ENCODE results near the gene HDAC2.
"Not testable (repeated sequence)": the region's sequence is repeated elsewhere in the genome, so short reads cannot be mapped to it uniquely, and the experiment has no call there.

HDAC2 gene

DNA sequence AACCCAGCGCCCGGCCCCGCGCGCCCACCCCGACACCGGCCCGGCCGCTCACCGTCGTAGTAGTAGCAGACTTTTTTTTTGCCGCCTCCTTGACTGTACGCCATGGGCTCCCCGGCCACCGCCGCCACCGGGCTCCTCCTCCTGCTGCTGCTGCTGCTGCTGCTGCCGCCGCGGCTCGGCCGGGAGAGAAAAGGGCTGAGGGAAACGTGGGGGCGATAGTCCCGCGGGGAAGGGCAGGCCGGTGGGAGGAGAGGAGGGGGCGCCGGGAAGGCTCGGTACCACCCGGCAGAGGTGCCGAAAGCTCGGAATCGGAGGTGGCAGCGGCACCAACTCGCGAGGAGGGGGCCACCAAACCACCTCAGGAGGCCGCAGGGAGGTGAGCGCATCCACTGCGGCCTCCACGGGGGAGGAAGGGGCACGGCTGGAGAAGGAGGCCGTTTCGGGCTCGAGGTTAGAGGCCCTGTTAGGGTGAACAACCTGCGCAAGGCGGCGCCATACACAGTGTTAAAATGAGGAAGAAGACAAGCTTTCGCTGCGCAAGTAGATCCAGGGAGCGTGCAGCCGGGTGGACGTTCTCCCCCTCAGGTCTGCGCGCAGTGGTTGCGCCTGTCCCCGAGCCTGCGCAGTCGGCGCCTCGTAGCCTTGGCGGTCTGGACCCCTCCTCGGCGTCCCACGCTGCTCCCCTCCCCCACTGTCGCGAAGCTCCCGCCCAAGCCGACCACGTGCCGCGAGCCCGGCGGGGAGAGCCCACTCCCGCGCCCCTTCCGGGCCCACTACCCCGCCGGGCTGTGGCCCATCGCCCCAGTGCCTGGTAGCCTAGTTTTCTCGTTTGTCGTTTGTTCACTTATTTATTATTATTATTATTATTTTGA, at the start of gene HDAC2:
TSS of gene HDAC2 (minus strand) at position 344 of the 872 bp plus-strand sequence. CDS start at position 104, 240 bp downstream.
- DNase-seq: peak; percentile 33 to 85

DNA sequence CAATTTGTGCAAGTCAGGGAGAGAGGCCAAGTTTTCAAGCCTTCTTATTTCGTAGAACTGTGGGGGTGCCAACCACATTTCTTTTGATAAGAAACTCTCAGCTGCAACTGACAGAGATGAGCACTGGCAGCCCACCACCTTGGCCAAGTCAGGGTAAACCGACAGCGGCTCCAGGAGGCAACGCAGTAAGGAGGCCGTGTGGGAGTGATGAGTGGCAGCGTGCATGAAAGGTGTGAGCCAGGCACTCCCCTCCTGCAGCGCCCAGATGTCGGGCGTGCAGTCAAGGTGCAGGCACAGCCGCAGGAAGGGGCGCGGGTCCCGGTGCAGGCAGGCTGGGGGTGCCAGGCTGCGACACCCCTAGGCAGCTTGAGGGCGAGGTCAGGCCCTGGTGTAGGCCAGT, 49.2 kb upstream of the HDAC2 start:
- DNase-seq: no peak

DNA sequence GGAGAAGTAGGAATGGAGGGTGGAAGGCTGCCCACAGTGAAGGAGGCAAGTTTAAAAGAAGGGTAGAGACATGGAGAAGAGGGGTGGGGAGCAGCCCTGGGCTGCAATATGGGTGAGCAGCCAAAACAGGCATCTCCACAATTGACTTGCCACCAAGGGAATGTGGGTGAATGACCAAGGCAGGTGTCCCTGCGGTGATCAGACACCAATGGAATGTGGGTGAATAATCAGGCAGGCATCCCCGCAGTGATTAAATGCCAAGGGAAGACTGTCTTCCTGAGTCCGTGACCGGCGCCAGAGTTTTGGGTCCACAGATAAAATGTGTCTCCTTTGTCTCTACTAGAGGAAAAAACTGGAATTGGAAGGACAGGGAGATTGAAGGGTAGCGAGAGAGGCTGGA, 46.2 kb upstream of the HDAC2 start:
- peak; percentile 41 to 65 for DNase-seq

DNA sequence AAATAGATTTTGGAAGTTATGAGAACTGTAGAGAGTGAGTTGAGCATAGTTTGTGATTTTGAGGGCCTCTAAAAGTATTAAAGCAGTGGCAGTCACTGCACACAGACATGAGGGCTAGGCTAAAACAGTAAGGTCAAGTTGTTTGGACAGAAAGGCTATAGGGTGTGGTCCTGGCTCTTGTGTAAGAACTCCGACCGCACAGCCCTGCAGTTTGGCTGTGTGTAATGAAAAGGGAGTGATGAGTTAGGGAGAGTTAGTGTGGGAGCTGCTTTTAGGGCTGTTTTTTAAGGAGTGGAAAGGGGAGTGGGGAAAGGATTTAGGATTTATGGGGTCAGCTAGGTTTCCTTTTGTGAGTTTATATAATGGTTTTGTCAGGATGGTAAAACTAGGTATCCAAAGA, 43.2 kb upstream of the HDAC2 start:
- DNase-seq: not testable (repeated sequence)

DNA sequence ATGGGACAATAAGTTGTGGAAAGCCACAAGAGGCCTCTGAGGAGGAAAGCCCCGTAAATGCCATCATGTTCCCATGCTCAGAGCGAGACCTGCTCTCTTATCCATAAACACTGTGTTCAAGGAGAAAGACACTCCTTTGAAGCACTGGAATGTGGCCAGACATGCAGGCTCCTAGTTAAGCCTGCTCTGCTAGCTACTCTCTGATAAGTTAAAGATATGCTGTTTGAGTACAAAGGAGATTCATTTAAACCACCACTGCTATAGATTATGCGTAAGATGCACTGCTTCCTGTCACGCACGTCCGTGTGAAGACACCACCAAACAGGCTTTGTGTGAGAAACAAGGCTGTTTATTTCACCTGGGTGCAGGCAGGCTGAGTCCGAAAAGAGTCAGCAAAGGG, 40.5 kb upstream of the HDAC2 start:
- not testable (repeated sequence) for DNase-seq

DNA sequence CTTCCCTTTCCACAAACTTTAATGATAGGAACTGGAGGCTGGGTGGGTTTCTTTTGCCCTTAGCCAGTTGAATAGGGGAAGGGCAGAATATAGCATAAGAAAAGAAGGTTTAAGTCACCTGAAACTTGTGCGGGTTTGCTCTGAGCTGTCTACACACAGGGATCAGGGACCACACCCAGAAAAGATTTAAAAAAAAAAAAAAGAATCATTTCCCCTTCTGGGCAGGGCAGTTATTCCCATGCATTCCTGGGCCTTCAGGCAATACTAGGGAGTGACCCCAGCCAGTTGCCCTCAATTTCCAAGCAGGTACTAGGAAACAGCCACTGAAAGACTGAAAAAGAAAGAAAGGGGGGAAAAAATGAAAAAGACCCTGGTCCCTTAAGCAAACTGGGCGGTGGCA, 39.6 kb upstream of the HDAC2 start:
- no peak for DNase-seq

GRCh38 chr6:114009192-114009591, 38.2 kb upstream of the HDAC2 start:
- DNase-seq: no peak

GRCh38 chr6:114008331-114008730, 37.4 kb upstream of the HDAC2 start:
- no peak for DNase-seq

GRCh38 chr6:114007516-114007915, 36.6 kb upstream of the HDAC2 start:
- DNase-seq: no peak

- no peak for DNase-seq
These were observed 30.4 kb upstream of the HDAC2 start for GRCh38 chr6:114001354-114001753.

- peak in 1 of 2 experiments; percentile 23 for DNase-seq
These were observed 29.1 kb upstream of the HDAC2 start for GRCh38 chr6:114000069-114000468.

GRCh38 chr6:113999284-113999683, 28.3 kb upstream of the HDAC2 start:
- DNase-seq: no peak

GRCh38 chr6:113998811-113999210, 27.9 kb upstream of the HDAC2 start:
- no peak for DNase-seq

DNA sequence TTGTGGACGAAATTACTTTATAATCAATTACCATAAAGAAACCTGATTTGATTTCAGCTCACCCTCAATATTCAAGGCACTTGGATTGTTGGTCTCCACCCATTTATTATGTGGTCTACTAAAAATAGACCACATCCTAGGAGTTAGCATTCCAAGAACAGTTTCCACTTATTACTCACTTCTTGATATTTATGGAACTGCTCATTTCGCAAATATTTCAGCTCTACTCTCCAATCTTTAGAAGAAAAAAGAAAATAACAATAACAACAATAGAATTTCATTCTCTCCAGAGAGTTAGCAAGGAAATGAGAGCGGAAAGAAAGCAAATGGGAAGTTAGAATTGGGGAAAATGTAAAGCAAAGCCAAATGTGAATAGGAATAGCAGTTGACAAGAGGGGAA, 26.2 kb upstream of the HDAC2 start:
- DNase-seq: peak; percentile 68 to 94

- DNase-seq: peak; percentile 80 to 92
These were observed 24.7 kb upstream of the HDAC2 start for GRCh38 chr6:113995634-113996033.

DNA sequence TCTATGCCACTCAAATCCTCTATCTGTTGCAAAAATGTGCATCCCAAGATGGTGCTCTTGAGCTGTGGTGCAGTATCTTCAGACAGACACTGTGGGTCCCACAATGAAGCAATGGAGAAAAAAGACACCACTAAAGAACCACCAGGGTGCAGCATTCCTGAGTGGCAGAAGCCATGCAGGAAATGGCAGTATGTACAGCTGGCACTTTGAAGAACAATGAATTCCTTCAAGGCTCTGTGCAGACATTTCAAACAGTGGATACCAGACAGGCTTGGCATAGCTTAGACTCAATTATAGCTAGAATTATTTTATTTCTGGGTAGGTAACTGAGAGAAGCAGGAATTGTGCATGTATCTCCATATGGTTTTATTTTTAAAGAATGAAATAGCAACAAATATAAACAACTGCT, 24.0 kb upstream of the HDAC2 start:
- peak; percentile 88 to 96 for DNase-seq

DNA sequence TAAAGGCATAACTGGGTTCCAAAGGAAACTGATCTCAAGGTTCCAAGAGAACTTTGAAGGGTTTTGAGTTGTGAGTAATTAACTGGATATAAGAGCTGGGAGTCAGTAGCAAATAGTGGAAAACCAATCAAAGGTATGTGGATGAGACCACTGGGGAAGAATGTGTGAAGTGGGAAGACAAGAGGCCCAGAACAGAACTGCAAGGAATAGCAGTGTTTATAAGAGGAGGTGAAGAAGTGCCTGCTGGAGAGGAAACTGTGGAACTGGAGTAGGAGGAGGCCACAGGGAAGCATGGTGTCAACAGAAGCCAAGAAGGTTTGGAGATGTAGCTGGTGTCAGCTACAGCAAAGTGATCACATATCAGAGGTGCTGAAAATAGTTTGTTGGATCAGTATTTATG, 18.7 kb upstream of the HDAC2 start:
- DNase-seq: no peak

DNA sequence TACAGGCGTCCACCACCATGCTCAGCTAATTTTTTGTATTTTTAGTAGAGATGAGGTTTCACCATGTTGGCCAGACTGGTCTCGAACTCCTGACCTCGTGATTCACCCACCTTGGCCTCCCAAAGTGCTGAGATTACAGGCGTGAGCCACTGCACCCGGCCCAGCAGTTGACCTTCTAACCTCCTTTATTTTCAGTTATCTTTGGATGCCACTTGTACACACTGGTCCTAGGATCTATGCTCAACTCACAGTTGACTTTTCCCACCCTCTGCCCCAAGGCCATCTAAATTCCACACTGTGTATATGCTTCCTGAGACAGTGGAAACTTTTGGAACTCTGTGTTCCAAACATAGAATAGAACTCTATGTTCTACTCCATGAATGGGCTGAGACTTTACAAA, 11.7 kb upstream of the HDAC2 start:
- DNase-seq: not testable (repeated sequence)

DNA sequence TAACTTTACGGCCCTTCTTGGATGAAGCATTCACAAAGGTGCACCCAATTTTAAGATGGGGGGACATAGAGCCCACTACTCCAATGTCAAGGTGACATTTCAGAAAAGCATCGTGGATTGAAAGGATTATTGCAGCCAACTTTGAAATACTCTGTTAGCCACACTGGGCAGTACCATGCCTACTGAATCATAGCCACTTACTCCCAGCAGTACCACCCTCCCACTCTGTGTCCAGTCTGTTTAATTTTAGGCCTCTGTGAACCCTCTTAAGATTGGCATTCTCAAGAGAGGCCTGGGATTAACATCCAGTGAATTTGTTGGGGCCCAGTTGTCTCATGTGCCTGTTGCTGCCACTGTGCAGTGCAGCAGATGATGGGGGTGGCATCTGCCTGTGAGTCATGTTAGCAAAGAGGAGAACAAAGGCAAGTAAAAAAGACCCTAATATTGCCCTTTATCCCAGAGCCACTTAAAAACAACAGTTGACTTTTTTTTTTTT, 11.2 kb upstream of the HDAC2 start:
- no peak for DNase-seq

GRCh38 chr6:113980937-113981554, 10.1 kb upstream of the HDAC2 start:
- DNase-seq: peak in 1 of 2 experiments; percentile 40

DNA sequence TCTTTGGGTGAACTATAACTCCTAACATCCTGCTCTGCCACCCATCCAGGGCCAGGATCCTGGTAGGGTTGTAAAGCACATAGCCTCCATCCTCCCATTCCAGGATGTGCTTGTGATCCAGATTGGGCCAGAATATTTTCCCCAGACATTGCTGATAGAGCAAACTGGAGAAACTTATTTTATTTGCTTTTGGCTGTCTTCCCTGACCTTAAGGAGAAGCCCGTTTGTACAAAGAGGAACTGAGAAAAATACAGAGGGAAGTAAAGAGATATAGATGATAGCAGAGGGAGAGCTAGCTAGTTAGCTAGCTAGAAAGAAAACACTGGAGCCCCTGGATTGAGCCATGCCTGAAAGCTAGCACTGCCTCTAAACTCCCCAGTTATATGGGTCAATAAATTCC, 9.0 kb upstream of the HDAC2 start:
- DNase-seq: no peak

DNA sequence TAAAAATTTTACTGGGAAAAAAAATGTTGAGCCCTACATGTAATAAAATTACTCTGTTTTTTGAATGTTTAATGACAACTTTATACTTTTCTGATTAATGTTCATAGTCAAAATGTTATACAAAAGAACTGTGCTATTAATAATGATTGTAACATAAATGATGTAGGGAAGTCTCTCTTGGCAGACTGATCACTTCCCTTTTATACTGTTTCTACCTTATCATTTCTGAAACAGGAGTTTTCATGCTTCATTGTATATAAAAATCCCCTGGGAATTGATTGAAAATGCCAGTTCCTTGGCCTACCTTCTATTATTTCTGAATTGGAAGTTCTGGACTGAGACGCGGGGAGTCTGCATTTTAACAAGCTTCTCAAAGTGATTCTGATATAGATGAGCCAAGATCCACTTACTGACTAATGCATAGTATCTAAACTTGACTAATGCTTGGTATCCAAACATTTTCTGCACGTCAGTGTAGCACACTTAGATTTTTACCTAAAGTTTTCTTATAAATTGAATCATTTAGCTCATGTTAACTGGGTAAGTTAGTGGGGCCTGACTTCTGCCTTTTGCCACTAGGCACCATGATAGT, 7.2 kb upstream of the HDAC2 start:
- DNase-seq: no peak

GRCh38 chr6:113976806-113977205, 5.9 kb upstream of the HDAC2 start:
- no peak for DNase-seq

DNA sequence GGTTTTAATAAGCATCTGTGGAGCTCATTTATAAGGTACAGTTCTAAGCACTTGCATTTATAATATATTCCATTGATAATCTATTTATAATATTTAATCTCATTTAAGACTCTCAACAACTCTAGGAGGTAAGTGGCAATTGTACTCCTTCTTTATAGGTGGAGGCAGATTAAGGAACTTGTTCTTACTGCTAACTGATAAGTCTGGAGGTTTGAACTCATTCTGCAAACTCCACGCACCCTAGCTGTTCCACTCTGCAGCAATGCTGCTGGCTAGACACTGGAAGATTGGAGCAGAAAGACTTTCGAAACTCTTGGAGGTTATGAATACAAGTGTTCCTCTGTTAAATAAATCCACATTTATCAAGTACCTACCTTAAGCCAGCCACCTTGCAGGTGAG, 793 bp upstream of the HDAC2 start:
- DNase-seq: peak in 1 of 2 experiments; percentile 61
